MM.1S (cell line): ENCODE data around the gene FYN.

Source experiments
- CTCF ChIP-seq: fragments of 300-600 bp; sonication (generic); IDR thresholded peaks from 2 replicates; pipeline ENCODE4 v1.5.1; 2016; ENCODE audit warnings: antibody characterized with exemption, low read length, mixed read lengths
- EZH2 ChIP-seq: fragments of 300-600 bp; sonication (generic); optimal IDR thresholded peaks from 2 replicates; pipeline ENCODE3; 2017; ENCODE audit warnings: low read depth, mild to moderate bottlenecking, antibody characterized with exemption, low read length, mixed read lengths
- EZH2phosphoT487 ChIP-seq: fragments of 300-600 bp; sonication (generic); IDR thresholded peaks from 2 replicates; pipeline ENCODE4 v1.6.1; 2018; ENCODE audit warnings: antibody characterized with exemption, low read length

GRCh38 chr6:111722179-111722731 is 151.0 kb downstream of the FYN start:
- no peak for TF ChIP-seq CTCF
- no peak for TF ChIP-seq EZH2phosphoT487
- no peak for TF ChIP-seq EZH2
